Stimulated activated CD4-positive, alpha-beta T cell treated with anti-CD3 and anti-CD28 coated beads, Interleukin-15, amount 100 ng/mL, for 24 hours (primary cell): Measurements from ENCODE around the gene TLE7.

Experiments used
- DNase-seq: peaks from one replicate; pipeline ENCODE4 v3.0.0-alpha.2; 2020

Gene TLE7

DNA sequence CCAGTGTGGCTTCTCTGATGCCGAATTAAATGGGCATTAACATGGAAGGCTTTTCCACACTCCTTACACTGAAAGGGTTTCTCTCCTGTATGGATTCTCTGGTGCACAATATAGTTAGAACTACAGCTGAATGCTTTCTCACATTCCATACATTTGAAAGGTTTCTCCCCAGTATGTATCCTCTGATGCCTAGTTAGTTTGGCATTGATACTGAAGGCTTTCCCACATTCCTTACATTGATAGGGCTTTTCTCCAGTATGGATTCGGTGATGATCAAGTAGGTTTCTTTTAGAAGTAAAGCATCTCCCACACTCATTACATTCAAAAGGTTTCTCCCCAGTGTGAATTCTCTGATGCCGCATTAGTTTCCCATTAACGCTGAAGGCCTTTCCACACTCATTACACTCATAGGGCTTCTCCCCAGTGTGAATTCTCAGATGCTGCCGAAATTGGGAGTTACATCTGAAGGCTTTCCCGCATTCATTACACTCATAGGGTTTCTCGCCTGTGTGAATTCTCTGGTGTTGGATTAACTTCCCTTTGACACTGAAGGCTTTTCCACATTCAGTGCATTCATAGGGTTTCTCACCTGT, 6.5 kb upstream of the TLE7 start:
- DNase-seq = no peak

DNA sequence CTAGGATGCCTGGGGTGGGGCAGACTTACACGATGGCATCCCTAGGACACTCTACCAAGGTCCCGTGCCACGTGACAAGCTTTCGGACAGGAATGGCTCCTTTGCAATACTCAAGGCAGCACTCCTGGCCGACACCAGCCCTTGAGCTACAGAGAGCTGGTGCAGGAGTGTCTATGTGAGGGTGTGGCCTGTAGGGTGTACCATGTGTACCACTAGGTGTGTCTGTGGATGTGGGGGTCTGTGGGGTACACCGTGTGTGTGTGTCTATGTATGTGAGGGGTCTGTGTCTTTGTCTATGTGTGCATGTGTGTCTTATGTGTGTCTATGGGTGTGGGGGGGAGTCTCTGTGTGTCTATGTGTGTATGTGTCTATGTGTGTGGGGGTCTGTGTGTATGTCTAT, 1.9 kb upstream of the TLE7 start:
- DNase-seq = no peak

DNA sequence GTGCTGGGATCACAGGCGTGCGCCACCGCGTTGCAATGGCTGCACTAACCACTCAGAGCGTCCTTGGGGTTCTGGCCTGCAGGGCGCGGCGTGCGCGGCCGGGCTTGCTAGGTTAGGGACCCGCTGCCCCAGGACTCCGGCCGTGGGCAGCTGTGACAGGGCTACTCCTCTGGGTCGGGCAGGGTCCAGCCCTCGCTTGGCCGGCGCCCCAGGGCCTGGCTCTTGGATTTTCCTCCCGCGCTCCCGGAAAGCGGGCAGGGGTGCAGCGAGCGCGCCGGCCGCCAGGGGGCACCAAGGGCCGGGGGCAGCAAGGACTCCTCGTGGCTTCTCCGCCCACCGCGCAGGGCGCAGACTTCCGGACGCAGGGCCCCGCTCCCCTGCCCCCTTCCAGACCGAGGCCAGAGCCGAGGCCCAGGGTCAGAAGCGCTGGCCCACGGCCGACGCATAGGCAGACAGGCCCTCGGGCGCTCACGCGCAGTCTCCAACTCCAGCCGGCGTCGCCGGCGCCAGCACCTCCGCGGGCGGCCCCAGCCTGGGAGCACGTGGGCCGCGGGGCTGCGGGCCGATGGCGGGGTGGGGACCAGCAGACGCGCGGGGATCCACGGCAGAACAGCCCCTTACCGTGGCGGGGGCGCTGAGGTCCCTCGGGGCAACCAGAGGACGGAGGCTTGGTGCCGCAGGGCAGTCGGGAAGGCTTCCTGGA, 355 bp downstream of the TLE7 start:
- peak; percentile 53 for DNase-seq

DNA sequence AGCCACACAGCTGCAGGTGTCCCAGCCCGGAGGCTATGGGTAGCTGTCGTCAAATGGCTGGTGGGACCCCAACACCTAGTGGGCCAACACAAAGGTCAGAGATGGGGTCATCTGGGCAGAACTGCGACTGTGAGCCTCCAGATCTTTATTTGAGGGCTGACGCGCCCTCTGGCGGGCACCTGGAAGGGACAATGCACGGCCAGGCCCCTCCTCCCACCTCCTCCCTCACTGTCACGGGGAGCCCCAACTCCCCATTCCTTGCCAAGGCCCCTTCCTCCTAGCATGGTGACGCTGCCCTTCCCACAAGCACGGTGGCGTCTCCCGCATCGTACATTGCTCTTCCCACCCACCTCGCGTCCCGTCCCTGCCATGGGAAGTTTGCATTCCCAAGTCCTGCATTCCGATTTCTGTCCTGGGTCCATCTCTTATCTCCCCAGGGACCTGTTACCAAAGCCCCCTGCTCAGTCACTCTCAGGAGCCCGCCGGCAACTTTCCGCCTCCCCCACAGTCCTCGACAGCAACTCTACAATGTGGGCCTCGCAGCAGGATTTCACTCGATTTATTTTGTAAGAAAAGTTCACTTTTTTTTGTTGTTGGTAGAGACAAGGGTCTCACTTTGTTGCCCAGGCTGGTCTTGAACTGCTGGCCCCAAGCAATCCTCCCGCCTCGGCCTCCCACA, 1.0 kb downstream of the TLE7 start:
- peak; percentile 54 for DNase-seq

DNA sequence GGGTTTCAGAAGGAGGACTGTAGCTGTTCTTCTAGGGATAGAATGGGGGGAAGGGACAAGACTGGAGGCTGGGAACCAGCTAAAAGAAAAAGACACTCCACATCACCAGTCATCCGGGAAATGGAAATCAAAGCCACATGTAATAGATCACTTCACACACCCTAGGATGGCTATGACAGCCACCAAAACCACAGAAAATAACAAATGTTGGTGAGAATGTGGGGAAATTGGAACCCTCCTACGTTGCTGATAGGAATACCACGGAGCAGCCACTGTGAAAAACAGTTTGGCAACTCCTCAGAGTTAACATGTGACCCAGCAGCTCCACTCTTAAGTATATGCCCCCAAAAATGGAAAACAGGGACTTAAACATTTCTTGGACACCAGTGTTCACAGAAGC, 2.3 kb downstream of the TLE7 start:
- DNase-seq = no peak

DNA sequence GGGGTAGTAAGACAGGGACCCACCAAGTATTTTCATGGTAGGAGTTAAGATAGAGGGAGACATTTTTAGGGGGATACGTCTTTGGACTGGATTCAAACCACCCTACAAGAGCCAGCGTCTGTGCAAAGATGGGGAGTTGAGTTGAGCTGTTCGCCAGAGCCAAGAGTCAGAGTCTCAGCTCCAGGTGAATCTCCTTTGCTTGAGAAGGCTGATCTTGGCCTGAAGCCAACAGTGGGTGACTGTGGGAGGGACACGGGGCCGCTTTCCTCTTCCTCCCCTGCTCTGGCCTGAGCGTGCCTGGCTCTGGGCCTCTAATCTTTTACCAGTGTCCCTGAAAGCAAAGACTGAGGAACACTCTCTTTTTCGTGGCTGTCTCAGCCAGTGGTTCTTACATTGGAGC, 5.4 kb downstream of the TLE7 start:
- DNase-seq = no peak

DNA sequence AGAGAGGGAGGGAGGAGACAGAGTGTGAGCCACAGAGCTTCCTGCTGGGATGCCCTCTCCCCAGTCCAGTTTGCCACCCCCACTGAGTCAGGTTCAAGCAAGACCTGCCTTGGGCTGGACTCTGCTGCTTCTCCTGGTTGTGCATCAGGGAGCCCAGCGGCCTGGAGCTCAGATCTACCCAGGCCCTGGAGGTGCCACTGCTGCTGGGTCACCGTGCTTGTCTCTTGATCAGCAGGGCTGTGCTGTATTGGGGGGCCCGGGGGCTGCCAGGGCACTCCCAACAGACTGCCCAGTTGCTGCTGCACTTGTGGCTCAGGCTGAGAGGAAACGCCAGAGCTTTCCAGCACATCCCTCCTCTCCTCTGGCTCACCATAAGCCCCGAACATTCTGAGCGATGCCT, 8.9 kb downstream of the TLE7 start:
- no peak for DNase-seq

DNA sequence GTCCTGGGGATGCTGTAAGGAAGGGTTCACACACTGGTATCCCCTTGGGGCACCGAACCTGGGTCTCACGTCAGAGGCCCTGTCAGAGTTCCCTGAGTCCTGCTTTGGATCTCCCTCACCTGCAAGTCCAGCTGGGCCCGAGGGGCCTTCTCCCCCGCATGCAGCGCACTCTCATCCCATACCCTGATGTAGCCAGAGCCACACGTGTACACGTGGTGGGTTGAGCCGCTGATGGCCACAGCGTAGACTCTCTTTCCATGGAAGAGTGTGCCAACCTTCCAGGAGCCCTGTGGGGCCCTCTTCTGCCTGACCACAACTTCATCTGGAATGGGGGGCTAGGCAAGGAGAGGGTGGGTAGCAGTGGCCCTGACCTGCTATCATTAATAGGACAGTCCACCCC, 9.9 kb downstream of the TLE7 start:
- DNase-seq = no peak

DNA sequence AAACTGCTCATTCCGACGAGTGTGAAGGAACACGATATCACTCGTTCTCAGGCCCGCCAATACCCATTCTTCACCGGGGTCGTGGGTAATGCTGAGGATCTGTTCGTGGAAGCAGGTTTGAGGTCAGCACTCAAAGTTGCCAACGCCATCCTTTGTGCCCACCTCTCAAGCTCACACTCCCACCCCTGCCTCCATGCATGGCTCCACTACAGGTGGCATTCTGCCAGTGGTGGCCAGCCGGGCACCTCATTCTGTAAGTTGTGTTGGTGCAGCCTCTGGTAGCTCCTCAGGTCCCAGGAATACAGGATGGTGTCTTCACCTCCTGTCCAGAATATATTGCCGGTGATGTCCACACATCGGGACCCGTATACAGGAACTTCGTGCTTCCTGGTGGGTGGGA, 10.7 kb downstream of the TLE7 start:
- no peak for DNase-seq

DNA sequence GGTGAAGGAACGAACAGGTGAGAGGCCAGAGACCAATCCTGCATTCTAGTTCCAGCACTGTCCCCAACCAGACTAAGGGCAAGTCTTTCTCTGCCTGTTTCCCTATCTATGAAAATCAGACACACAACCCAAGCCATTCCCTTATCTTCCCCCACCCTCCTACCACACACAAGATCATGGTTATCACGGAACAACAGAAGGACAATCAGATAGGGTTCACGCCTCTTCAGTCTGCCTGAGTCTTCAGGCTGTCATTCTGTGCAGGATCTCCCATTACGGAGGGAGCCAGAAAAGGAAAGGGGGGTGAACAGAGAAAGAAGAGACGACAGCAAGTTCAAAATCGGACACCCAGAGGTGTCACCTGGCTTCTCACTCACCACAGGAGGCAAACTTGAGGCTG, 11.1 kb downstream of the TLE7 start:
- no peak for DNase-seq

DNA sequence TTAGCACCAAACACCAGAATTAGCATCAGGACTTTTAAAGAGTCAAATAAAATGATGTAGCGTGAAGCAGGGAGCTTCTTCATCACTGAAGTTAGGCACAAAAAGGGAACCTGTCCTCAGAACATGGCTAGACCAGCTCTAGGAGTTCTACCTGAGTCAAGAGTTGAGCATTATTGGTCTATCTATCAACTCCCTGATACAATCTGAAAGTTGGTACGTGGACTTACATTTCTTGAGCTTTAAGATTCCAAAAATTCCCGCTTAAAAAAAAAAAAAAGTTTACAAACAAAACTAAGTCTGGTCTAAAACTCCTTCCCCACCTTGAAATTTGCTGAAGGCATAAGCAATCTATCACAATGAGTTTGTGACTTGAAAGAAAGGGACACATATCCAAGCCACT, 12.3 kb downstream of the TLE7 start:
- DNase-seq = no peak

DNA sequence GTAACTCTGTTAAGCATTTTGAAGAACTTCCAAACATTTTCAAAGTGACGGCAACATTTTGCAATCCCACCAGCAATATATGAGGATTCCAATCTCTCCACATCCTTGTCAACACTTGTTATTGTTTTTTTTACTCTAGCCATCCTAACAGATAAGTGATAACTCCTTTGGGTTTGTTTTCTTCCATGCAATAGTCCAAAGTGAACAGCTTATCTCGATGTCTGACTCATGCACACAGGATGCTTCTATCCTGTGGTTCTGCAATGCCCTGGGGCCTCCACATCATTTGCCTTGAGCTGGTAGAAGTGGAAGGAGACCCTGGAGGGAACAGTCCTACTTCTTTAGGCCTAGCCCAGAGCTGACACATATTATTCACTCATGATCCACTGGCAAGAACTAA, 13.0 kb downstream of the TLE7 start:
- DNase-seq = no peak

DNA sequence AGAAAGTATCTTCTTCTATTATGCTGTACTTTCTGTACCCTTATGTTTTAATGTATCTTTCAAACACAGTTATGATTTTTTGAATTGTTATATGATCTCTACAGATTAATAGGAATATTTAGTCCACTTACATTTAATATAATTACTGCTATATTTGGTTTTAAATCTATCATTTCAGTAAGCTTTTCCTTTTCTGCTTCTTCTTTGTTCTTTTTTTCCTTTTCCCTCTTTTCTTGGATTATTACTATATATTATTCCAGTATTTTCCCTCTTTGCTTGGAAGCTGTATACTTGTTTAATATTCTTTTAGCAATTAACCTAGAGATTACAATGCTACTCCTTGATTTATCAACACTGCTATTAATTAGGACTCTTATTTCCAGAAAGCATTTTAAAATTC, 13.5 kb downstream of the TLE7 start:
- no peak for DNase-seq

DNA sequence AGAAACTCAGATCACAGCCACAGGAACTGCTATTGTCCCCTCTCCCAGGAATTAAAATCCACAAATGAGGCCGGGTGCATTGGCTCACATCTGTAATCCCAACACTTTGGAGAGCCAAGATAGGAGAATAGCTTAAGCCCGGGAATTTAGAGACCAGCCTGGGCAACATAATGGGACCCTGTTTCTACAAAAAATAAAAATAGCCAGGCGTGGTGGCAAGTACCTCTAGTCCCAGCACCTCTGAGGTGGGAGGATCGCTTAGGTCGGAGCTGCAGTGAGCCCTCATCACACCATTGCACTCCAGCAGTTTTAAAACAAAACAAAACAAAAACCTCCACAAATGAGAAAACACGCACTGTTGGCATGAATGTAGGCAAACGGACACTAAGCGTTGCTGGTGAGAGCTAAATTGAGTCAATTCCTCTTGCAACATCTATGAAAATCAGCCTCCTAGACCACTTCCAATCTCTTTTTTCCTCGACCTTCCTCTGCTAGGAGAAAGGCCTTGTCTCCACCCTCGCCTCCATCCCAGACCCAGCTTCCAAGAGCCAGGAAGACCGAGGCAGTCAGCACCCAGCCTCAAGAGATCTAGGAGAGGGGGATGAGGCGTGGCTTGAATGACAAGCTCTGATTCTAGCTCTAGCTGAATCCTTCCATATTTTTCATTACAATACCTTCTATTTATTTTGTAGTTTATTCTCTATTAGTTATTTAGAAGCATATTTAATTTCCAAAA, 14.8 kb downstream of the TLE7 start:
- no peak for DNase-seq

DNA sequence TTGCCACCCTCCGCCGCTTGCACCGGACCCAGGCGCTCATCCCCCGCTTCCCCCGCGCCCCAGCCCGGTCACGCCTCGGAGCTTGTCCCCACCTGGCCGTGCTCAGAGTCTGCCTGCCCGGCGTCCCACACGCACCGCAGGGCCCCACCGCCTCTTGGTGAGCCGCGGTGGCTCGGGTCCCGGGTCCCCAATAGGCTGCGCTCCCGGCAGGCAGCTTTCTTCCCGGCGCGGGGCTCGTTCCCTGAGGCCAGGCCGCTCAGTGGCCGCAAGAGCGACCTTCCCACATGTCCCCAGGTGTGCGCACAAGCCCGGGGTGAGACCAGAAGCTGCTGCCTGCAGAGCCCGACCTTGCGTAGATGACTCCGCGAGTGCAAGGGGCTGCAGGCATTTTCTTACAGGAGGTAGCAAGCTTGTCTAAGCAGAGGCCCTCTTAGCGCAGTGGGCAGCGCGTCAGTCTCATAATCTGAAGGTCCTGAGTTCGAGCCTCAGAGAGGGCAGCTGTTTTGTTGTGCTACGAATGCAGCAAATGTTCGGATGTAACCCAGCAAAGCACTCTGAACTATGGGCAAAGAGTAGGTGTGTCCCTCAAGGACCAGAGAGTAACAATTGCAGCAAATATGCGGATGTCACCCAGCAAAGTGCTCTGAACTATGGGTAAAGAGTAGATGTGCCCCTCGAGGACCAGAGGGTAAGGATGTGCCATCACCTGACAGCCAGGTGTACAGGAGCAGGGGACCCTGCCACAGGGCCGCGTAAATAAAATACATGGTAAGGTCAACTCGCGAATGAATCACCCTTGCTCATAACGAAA, 15.6 kb downstream of the TLE7 start:
- DNase-seq = peak; percentile 55

DNA sequence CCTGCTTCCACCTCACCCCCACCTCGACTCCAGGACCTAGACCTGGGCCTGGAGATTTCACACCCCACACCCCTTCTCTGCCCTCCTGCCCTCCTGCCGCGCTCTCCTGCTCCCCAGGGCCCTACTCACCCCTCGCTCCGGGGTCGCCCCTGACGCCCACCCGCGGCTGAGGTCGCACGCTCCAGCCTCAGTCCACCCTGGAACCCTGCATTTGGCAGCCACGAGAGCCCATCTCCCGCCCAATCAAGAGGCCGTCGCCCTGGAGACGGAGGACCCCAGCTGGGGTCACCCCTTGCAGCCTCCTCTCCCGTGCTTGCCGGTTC, 16.1 kb downstream of the TLE7 start:
- DNase-seq = no peak

DNA sequence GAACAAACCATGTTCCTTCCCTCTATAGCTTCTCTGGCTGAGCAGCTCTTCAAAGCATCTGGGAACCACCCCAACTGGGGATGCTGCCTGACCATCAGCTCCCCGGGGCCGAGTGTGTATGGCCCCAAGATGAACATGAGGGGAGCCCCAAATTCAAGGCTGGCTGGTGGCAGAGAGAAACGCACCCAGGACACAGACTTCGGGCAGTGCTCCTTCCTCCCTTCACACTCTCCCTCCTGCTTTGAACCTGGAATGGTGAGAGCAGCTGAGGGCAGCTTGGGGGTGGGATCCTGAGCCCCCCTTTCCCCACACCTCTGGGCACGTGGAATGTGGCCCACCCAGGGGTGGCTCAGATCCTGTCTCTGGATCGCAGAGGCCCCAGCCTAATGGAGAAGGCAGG, 17.2 kb downstream of the TLE7 start:
- no peak for DNase-seq

DNA sequence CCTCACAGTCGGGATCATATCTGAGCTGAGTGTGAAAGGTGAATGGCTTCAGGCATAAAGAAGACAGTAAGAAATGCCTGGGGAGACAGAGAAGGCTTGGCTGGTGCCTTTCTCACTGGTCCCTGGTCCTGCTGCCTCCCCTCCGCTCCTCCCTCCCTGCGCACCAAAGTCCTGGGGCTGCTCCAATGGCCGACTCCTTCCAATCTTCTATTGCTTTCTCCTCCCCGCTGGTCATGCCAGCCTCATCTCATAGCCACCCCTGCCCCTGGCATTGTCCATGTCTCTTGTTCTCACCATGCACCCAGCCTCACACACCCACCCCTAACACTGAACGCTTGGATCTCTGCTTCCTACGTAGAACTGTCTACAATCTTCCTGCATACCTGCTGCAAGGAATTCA, 18.0 kb downstream of the TLE7 start:
- no peak for DNase-seq

DNA sequence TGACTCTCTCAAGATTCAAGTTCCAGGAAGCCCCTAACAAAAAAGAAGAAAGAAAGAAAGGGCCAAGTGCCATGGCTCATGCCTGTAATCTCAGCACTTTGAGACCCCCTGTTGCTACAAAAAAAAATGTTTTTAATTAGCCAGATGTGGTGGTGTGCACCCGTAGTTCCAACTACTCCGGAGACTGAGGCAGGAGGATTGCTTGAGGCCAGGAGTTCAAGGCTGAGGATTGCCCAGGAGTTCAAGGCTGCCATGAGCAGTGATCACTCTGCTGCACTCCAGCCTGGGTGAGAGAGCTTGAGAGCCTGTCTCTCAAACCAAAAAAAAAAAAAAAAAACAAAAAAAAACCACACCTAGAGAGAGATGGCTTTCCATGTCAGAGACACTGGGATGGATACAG, 18.8 kb downstream of the TLE7 start:
- no peak for DNase-seq

DNA sequence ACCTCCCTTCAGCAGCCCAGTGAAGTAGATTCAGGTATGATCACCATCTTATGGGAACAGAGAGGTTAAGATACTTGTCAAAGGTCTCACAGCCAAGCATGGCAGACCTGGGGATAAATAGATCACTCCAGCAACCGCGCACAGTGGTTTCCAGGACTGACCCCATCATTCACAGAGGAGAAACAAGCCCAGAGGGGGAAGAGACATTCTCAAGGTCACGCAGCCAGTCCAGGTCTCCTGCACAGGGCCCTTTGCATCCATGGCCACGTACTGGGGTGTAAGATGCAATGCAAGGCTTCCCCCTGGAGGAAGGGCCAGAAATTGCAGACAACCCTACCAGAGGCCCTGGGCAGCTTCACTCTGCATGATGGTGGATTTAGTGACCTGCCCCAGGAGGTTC, 19.9 kb downstream of the TLE7 start:
- DNase-seq = peak; percentile 48

DNA sequence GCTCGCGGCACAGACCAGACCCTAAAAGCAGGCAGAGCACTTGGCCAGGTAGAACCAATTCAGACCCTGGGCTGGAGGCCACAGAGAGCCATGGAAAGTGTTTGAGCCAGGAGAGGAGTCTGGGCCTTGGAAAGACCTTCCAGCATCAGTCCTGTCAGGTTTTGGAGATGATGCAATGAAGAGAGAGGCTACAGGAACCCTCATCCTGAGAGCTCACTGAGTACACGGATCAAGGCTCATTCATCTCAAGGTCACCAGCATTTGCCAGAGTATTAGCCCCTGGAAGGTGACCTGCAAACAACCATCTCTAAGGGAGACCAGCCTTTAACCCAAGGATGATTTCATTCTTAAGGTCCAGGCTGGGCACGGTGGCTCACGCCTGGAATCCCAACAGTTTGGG, 27.8 kb downstream of the TLE7 start:
- DNase-seq = no peak

DNA sequence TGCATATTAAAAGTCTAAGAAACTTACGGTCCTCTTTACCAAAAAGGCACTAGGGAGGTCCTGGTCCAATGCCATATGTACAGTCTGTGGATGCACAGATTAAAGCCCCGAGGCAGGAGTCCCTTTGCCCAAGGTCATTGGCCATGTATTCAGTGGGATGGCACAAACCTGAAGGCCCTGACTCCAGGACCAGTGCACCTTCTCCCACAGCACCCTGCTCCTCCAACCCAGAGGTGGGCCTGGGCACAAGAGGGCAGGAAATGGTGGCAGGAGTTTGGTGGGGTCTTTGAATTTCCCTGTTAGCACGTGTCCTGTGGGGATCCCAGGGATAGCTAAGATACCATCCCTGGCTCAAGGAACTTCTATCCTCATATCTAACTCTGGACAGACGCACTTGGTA, 28.5 kb downstream of the TLE7 start:
- no peak for DNase-seq
